Measurements from ENCODE around the gene CTBP1.

Gene CTBP1

DNA sequence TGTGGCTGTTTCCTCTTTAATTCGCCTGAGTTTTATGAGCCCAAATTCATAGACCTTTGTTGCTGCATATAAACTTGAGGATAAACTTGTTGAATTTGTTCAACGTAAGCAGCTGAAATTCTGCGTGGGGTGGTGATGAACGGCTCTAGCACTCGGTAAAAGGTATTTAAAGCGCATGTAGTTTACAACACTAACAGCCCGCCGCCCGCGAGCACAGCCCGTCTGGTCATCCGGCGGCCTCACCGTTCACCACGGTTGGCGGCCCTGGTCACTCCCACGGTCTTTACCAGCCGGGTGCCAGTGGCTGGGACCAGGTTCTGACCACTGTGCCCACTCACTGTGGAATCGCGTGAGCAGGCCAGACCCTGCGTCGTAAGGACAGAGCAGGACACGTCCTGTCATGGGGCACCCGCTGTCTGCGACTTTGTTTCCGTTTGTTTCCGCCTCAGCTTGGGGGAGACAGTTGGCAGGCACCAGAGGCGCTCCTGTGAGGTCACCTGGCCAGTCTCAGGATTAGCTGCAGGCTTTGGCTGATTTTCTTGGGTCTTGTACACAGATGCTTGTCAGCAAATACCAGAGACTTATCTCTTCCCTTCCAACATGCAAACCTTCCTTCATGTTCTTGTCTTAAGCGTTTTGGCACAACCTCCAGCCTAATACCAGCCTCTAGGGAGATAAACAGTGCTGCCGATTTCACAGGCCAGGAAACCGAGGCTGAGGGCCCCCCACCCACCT lies 39.8 kb downstream of the CTBP1 start:
- DNase-seq (ENCODE audit: low read depth): no peak
- H3K4me3 ChIP-seq (ENCODE audit: control insufficient read depth, low read depth, low read length): no peak overlapping the region
- TF ChIP-seq, protein P1, sequence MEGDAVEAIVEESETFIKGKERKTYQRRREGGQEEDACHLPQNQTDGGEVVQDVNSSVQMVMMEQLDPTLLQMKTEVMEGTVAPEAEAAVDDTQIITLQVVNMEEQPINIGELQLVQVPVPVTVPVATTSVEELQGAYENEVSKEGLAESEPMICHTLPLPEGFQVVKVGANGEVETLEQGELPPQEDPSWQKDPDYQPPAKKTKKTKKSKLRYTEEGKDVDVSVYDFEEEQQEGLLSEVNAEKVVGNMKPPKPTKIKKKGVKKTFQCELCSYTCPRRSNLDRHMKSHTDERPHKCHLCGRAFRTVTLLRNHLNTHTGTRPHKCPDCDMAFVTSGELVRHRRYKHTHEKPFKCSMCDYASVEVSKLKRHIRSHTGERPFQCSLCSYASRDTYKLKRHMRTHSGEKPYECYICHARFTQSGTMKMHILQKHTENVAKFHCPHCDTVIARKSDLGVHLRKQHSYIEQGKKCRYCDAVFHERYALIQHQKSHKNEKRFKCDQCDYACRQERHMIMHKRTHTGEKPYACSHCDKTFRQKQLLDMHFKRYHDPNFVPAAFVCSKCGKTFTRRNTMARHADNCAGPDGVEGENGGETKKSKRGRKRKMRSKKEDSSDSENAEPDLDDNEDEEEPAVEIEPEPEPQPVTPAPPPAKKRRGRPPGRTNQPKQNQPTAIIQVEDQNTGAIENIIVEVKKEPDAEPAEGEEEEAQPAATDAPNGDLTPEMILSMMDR (IDR thresholded peaks at IDR 0.05; ENCODE audit: control insufficient read depth, insufficient read depth, low read depth, low read length, missing control alignments): no peak

DNA sequence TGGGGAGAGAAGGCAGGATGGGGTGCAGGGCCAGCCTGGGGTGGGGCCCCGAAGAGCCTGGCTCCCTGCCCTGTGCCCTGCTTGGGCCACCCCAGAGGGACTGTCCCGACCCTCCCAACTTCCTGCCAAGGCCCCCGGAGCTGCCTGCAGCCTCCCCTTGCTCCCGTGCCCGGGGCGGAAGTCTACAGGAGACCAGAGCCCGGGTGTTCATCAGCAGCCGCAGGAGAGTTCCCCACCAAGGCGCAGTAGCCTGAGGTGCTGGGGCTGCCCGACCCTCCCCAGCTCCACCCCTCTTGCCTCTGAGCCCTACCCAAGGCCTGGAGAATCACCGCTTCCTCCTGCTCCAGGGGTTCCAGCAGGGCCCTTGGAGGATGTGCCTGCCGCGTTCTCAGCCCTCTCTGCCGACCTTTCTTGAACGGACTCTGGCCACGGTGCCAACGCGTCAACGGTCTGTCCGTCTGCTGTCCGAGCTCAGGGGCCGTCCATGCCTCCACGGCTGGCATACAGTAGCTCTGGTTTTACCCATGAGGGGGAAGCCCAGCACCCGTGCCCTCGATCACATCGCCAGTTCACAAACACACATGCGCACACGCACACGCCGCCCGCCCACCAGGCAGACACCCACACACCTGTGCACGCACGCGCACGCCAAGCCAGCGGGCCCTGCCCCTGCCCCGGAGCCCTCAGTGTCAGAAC lies 40.5 kb downstream of the CTBP1 start:
- TF ChIP-seq, protein P1 (IDR thresholded peaks at IDR 0.05; ENCODE audit: control insufficient read depth, insufficient read depth, low read depth, low read length, missing control alignments): no peak
- no peak overlapping the region for H3K4me3 ChIP-seq (ENCODE audit: control insufficient read depth, low read depth, low read length)

DNA sequence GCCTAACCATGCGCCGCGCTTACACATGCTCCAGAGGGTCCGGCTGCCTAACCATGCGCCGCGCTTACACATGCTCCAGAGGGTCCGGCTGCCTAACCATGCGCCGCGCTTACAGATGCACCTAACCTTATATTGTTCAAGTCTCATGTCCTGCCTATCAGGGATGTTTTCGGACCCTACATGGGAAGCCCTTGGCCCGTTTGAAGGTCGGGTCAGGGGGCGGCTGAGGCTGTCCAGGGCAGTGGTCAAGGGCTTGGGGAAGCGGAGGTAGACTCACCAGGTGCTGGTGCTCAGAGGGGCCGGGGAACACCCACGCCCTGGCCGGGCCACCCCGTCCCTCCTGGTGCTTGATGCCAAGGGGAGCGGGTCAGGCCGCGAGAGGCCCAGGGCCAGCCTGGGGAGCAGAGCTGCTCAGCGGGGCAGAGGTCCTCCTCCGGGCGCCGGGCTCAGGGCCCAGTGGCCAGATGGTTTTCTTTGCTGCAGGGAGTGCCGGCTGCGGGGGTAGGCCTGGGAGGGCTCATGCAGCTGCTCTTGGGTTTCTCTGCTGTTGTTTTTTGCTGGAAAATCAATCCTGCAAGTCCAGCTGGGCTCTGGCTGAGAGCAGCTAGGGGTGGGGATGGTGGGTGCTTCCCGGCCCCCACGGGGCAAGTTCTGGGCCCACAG lies 41.2 kb downstream of the CTBP1 start:
- DNase-seq (ENCODE audit: low read depth): no peak
- no peak overlapping the region for H3K4me3 ChIP-seq (ENCODE audit: control insufficient read depth, low read depth, low read length)
- TF ChIP-seq, protein P1 (IDR thresholded peaks at IDR 0.05; ENCODE audit: control insufficient read depth, insufficient read depth, low read depth, low read length, missing control alignments): no peak

More for the DNA sequence above, 40.5 kb downstream of the CTBP1 start:
- no peak for DNase-seq (ENCODE audit: low read depth)

DNA sequence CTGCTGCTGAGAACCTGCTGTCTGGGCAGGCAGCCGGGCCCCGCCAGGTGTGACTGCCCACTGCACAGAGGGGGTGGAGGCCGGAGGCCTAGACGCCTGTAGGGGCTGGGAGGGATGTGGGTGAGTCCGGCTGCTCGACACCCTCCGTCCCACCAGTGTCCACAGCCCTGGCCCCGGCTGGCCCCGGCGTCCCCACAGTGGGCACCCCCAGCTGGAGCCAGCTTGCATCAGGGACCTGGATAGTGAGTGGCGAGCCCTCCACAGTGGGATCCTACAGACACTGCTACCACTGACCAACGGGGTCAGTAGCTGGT lies 41.8 kb downstream of the CTBP1 start:
- H3K4me3 ChIP-seq (ENCODE audit: control insufficient read depth, low read depth, low read length): no peak overlapping the region
- DNase-seq (ENCODE audit: low read depth): no peak
- TF ChIP-seq, protein P1 (IDR thresholded peaks at IDR 0.05; ENCODE audit: control insufficient read depth, insufficient read depth, low read depth, low read length, missing control alignments): no peak

DNA sequence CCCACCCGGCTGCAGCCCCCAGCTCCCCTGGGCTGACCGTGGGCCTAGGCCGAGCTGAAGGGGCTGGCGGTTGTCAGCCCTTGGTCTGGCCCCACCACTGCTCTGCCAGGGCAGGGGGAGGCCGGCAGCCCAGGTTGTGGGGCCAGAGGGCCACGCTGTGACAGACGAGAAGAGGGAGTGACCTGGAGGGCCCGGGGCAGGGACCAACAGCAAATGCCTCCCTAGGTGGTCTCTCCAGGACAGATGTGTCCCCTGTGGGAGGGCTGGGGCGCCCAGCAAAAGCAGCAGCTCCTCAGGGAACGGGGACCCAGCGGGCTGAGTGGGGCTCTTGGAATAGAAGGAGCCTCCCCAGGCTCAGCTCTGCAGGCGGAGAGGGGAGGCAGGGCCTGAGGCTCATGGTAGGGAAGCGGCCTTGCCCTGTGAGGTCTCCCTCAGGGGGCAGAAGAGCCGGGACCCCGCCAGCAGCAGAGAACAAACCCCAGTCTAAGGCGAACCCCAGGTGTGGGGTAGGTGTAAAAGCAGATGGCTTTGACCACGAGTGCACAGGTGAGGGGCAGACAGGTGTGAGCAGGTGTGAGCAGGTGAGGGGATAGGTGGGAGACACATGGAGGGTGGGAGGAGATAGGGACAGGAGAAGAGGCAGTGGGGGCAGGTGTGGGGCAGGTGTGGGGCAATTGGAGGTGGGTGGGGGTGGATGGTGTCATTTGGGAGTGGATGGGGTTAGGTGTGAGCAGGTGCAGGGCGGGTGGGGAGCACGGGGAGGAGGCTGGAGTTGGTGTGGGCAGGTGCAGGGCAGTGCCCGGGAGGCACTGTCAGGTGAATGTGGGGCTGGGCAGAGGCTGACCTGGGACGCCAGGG lies 42.4 kb downstream of the CTBP1 start:
- TF ChIP-seq, protein P1 (IDR thresholded peaks at IDR 0.05; ENCODE audit: control insufficient read depth, insufficient read depth, low read depth, low read length, missing control alignments): no peak
- H3K4me3 ChIP-seq (ENCODE audit: control insufficient read depth, low read depth, low read length): no peak overlapping the region
- no peak for DNase-seq (ENCODE audit: low read depth)
